HG02678 (cell line): ENCODE results near the gene PLD4.
"Not testable (repeated sequence)": the region's sequence is repeated elsewhere in the genome, so short reads cannot be mapped to it uniquely, and the experiment has no call there.

Source experiments
- ATAC-seq: cut with Tn5 transposase; IDR thresholded peaks from one replicate; pipeline ENCODE4 v1.9.1; 2021; ENCODE audit warnings: mild to moderate bottlenecking, moderate library complexity; ENCODE audit not compliant: unreplicated experiment

The PLD4 gene

GRCh38 chr14:104898195-104898558 is 26.5 kb upstream of the PLD4 start:
- ATAC-seq = no peak

GRCh38 chr14:104898870-104899510 is 25.7 kb upstream of the PLD4 start:
- ATAC-seq = no peak

GRCh38 chr14:104899781-104900180 is 24.9 kb upstream of the PLD4 start:
- ATAC-seq = no peak

GRCh38 chr14:104900639-104901512 is 23.8 kb upstream of the PLD4 start:
- no peak for ATAC-seq

- no peak for ATAC-seq
Measured at GRCh38 chr14:104903990-104904389, 20.7 kb upstream of the PLD4 start.

- ATAC-seq = not testable (repeated sequence)
Measured at GRCh38 chr14:104904650-104905578, 19.8 kb upstream of the PLD4 start.

GRCh38 chr14:104905579-104905933 is 19.1 kb upstream of the PLD4 start:
- not testable (repeated sequence) for ATAC-seq

- ATAC-seq = no peak
Measured at GRCh38 chr14:104908303-104908702, 16.4 kb upstream of the PLD4 start.

- no peak for ATAC-seq
Measured at GRCh38 chr14:104912053-104912452, 12.6 kb upstream of the PLD4 start.

GRCh38 chr14:104913435-104913834 is 11.2 kb upstream of the PLD4 start:
- ATAC-seq = no peak

GRCh38 chr14:104917116-104917515 is 7.6 kb upstream of the PLD4 start:
- ATAC-seq = no peak

- ATAC-seq = no peak
Measured at GRCh38 chr14:104917993-104918392, 6.7 kb upstream of the PLD4 start.

- ATAC-seq = not testable (repeated sequence)
Measured at GRCh38 chr14:104919152-104919992, 5.3 kb upstream of the PLD4 start.

- ATAC-seq = no peak
Measured at GRCh38 chr14:104919993-104920315, 4.7 kb upstream of the PLD4 start.

- ATAC-seq = no peak
Measured at GRCh38 chr14:104923640-104924420, 849 bp upstream of the PLD4 start.

GRCh38 chr14:104925214-104925854 is 655 bp downstream of the PLD4 start:
- no peak for ATAC-seq

- no peak for ATAC-seq
Measured at GRCh38 chr14:104925855-104926609, 1.4 kb downstream of the PLD4 start.

GRCh38 chr14:104926619-104927431 is 2.1 kb downstream of the PLD4 start:
- ATAC-seq = peak; percentile 83
